Measurements from ENCODE around the gene PDIA4.

The PDIA4 gene, protein sequence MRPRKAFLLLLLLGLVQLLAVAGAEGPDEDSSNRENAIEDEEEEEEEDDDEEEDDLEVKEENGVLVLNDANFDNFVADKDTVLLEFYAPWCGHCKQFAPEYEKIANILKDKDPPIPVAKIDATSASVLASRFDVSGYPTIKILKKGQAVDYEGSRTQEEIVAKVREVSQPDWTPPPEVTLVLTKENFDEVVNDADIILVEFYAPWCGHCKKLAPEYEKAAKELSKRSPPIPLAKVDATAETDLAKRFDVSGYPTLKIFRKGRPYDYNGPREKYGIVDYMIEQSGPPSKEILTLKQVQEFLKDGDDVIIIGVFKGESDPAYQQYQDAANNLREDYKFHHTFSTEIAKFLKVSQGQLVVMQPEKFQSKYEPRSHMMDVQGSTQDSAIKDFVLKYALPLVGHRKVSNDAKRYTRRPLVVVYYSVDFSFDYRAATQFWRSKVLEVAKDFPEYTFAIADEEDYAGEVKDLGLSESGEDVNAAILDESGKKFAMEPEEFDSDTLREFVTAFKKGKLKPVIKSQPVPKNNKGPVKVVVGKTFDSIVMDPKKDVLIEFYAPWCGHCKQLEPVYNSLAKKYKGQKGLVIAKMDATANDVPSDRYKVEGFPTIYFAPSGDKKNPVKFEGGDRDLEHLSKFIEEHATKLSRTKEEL

DNA sequence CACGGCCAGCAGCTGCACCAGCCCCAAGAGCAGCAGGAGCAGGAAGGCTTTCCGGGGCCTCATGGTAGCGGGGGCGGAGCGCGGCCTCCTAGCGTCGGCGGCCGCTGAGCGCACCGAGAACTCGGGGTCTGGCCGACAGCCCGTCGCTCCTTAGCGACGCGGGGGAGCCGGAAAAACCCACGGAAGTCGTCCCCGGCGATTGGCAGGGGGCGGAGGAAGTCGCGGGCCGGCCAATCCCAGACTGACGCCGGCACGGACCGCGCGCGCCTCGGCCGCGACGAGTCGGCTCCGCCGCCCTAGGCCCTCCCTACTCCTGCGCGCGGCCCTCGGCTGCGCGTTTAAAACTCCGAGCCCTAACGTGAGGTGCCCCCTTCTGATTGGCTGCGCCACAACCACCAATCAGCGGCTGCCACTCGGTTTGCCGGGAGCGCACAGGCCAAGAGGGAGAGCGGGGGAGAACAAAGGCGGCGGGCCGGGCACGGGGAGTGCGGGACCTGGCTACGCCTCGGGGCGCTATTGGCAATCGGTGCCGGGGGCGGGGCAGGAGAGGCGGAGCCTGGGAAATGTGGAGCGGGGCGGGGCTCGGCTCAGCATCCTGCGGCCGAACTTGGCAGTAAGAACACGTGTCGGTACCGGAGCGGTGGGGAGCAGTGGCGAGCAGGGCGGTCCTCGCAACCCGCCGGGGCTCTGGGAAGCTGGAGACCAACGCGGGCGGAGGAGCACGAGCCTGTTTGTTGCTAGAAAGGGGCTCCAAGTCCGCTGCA is at the start of gene PDIA4:
TSS of gene PDIA4 (minus strand) at position 160 of the 764 bp plus-strand sequence. CDS start at position 63, 97 bp downstream.
- TF ChIP-seq, protein P1, sequence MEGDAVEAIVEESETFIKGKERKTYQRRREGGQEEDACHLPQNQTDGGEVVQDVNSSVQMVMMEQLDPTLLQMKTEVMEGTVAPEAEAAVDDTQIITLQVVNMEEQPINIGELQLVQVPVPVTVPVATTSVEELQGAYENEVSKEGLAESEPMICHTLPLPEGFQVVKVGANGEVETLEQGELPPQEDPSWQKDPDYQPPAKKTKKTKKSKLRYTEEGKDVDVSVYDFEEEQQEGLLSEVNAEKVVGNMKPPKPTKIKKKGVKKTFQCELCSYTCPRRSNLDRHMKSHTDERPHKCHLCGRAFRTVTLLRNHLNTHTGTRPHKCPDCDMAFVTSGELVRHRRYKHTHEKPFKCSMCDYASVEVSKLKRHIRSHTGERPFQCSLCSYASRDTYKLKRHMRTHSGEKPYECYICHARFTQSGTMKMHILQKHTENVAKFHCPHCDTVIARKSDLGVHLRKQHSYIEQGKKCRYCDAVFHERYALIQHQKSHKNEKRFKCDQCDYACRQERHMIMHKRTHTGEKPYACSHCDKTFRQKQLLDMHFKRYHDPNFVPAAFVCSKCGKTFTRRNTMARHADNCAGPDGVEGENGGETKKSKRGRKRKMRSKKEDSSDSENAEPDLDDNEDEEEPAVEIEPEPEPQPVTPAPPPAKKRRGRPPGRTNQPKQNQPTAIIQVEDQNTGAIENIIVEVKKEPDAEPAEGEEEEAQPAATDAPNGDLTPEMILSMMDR (IDR thresholded peaks at IDR 0.05; ENCODE audit: insufficient read depth, low read length, poor library complexity, severe bottlenecking) = no peak
- DNase-seq (ENCODE audit: extremely low read depth, insufficient read length) = peak; percentile 100

DNA sequence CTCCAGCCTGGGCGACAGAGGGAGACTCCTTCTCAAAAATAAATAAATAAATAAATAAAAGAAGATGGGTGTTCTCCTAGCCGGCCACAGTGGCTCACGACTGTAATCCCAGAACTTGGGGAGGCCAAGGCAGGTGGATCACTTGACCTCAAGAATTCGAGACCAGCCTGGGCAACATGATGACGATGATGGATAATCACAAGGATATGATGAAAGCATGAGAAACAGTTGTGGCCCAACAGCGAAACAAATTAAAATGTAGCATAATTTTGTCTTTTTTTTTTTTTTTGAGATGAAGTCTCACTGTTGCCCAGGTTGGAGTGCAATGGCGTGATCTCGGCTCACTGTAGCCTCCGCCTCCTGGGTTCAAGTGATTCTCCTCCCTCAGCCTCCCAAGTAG is 49.3 kb upstream of the PDIA4 start:
- H3K27me3 ChIP-seq (replicated peaks; ENCODE audit: control insufficient read depth, insufficient read depth, low read length) = no peaks in the 10 kb centered on the region
- TF ChIP-seq, protein P1 (IDR thresholded peaks at IDR 0.05; ENCODE audit: insufficient read depth, low read length, poor library complexity, severe bottlenecking) = no peak
- H3K4me3 ChIP-seq (replicated peaks; ENCODE audit: low read depth, low read length) = no peak overlapping the region
- DNase-seq (ENCODE audit: extremely low read depth, insufficient read length) = no peak
- H3K36me3 ChIP-seq (ENCODE audit: control insufficient read depth, insufficient read depth, low read length) = no peaks in the 10 kb centered on the region; the same call in none of the 2 replicates

More for the DNA sequence above, at the start of gene PDIA4:
- Histone ChIP-seq H3K27me3 (replicated peaks; ENCODE audit: control insufficient read depth, insufficient read depth, low read length) (no peaks in the 10 kb centered on the region), H3K4me3 (replicated peaks; ENCODE audit: low read depth, low read length) (peak within 1 kb of the TSS; percentile 97), H3K36me3 (ENCODE audit: control insufficient read depth, insufficient read depth, low read length) (peaks cover under 1% of the 10 kb centered on the region; the same call in 1 of the 2 replicates)

DNA sequence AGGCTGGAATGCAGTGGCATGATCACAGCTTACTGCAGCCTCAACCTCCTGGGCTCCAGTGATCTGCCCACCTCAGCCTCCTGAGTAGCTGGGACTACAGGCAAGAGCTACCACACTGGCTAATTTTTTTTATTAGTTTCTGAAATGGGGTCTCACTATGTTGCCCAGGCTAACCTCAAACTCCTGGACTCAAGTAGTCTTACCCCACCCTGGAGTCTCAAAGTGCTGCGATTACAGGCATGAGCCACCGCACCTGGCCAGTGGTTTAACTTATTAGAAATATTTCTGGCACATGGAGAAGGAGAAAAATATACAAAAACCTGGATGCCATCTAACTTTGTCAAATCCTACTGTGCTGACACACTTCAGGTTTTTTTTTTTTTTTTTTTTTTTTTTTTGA is 47.0 kb upstream of the PDIA4 start:
- peaks cover 15% of the 10 kb centered on the region for H3K36me3 ChIP-seq (ENCODE audit: control insufficient read depth, insufficient read depth, low read length)
- no peak for DNase-seq (ENCODE audit: extremely low read depth, insufficient read length)
- TF ChIP-seq, protein P1 (IDR thresholded peaks at IDR 0.05; ENCODE audit: insufficient read depth, low read length, poor library complexity, severe bottlenecking) = no peak
- H3K4me3 ChIP-seq (replicated peaks; ENCODE audit: low read depth, low read length) = no peak overlapping the region
- H3K27me3 ChIP-seq (replicated peaks; ENCODE audit: control insufficient read depth, insufficient read depth, low read length) = no peaks in the 10 kb centered on the region

DNA sequence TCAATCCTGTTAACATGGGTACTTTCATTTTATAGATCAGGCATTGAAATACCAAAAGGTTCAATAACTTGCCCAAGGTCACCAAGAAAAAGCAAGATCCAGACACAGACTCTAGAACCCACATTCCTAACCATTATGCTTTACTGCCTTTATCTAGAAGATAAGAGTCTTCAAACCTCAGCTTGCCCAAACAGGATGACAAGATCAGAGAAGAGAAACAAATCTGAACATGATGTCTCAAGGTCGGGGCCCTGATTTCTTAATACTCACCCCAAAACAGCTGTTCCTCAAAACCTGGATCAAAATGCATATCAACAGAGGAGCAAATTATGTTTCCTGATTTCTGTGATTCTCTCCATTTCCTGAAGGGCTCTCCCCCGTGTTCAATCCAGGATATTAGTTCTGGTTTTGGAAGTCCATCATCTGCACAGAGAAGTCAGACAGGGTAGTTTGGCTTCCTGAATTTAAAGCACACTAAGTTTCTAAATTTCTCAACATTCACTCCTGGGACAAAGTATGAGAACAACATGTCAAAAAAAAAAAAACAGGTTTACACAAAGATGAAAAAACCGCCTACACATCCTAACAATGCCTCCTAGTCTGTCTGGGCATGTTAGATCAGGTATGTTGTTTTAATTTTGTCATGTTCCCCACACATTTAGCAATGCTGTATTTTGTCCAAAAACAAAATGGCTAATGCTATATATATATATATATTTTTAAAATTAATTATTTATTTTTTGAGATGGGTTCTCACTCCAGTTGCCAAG is 46.0 kb upstream of the PDIA4 start:
- TF ChIP-seq, protein P1 (IDR thresholded peaks at IDR 0.05; ENCODE audit: insufficient read depth, low read length, poor library complexity, severe bottlenecking) = no peak
- peaks cover 15% of the 10 kb centered on the region for H3K36me3 ChIP-seq (ENCODE audit: control insufficient read depth, insufficient read depth, low read length)
- no peaks in the 10 kb centered on the region for H3K27me3 ChIP-seq (replicated peaks; ENCODE audit: control insufficient read depth, insufficient read depth, low read length)
- H3K4me3 ChIP-seq (replicated peaks; ENCODE audit: low read depth, low read length) = no peak overlapping the region
- no peak for DNase-seq (ENCODE audit: extremely low read depth, insufficient read length)

DNA sequence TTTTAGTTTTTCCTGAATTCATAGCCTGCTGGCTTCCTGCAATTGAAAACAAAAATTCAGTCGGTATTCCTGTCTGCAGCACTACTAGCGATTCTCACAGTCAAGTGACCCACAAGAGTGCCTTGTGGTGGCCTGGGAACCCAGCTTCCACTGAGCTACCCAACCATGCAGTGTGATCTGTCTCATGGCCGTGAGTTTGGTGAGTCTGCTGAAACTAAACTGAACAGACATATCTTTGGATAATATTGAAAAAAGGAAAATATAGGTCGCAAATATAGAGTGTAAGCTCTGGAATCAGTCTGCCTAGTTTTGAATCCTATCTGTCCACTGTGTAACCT is 44.1 kb upstream of the PDIA4 start:
- H3K27me3 ChIP-seq (replicated peaks; ENCODE audit: control insufficient read depth, insufficient read depth, low read length) = no peaks in the 10 kb centered on the region
- TF ChIP-seq, protein P1 (IDR thresholded peaks at IDR 0.05; ENCODE audit: insufficient read depth, low read length, poor library complexity, severe bottlenecking) = no peak
- DNase-seq (ENCODE audit: extremely low read depth, insufficient read length) = no peak
- peaks cover 15% of the 10 kb centered on the region for H3K36me3 ChIP-seq (ENCODE audit: control insufficient read depth, insufficient read depth, low read length)
- no peak overlapping the region for H3K4me3 ChIP-seq (replicated peaks; ENCODE audit: low read depth, low read length)
